Measurements from ENCODE around the gene YIPF5.

YIPF5 gene

DNA sequence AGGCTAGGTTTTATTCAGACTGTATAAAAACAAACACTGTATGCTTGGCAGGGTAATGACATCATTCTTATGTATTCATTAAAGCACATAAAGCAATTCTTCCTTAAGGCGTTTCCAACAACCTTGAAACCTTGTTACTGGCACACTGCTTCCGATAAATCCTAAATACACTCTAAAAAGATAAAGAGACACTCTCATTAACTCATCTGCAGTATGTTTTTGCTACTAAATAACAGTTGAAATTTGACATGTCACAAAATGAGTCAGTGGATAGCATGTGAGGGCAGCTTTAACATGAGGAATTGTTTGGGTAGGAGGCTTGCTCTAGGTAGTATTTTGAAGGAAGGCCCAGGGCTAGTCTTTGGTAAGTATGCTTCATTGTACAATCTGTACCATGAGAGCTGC, 13.7 kb downstream of the YIPF5 start:
- H3K36me3 Mint-ChIP-seq: peaks cover 20% of the 10 kb centered on the region
- H3K27me3 Mint-ChIP-seq: no peaks in the 10 kb centered on the region
- DNase-seq: no peak
- no peaks in the 10 kb centered on the region for H3K4me1 Mint-ChIP-seq
- no peaks in the 10 kb centered on the region for H3K9me3 Mint-ChIP-seq
- no peak overlapping the region for H3K27ac Mint-ChIP-seq
- H3K4me3 Mint-ChIP-seq: no peak overlapping the region
- CTCF ChIA-PET: interaction anchor here (1.1 kb wide), 1 partner anchor 9 kb away, joined by 3 read pairs; no protein-coding TSS in a partner anchor

DNA sequence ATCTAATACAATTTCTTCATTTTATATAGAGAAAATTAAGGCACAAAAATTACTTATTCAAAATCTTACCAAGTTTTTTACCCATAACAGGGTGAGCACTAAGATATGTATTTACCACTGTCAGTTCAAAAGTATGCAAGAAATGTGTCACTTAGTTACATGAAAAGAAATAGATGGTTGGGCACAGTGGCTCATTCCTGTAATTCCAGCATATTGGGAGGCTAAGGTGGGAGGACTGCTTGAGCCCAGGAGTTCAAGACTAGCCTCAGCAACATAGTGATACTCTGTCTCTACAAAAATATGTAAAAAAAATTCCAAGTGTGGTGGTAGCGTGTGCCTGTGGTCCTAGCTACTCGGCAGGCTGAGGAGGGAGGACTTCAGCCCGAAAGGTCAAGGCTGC, 19.4 kb downstream of the YIPF5 start:
- no peak for DNase-seq
- Mint-ChIP-seq H3K27me3 (no peaks in the 10 kb centered on the region), H3K4me3 (no peak overlapping the region), H3K9me3 (no peaks in the 10 kb centered on the region), H3K4me1 (no peaks in the 10 kb centered on the region), H3K27ac (no peak overlapping the region), H3K36me3 (peaks cover 3% of the 10 kb centered on the region)
- CTCF ChIA-PET: no interaction called here

DNA sequence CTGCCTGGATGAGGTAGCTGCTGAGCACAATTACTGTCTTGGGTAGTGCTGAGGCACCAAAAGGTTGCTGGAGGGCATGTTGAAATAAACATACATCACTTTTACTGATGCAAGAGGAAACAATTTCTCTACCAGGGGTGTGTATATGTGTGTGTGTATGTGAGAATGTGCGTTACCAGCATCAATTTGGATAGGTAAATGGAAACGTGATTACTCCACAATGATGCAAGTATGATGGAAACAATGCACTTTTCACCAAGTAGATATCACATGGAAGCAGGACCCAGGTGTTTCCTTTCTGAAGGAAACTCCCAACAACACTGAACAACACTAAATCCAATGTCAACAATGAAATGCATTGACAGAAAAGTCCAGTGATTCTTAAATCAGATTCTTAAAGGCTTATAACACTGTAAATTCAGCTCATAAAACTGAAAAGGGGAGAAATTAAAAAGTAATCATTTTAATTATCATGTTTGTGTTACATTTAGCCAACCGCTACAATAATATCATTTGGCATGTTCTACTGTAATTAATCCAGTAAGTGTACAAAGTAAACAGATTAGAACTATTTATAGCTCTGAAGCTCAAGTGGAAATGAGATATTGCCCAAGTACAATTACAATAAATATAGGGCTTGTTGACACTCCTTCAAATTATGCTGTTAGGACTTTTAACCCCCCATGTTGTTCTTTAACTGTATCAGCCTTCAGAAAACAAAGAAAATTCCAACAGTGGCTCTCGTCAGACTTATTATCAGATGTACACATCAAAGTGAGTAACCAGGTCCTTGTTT, 25.3 kb downstream of the YIPF5 start:
- H3K36me3 Mint-ChIP-seq: no peaks in the 10 kb centered on the region
- H3K27ac Mint-ChIP-seq: no peak overlapping the region
- no peaks in the 10 kb centered on the region for H3K9me3 Mint-ChIP-seq
- no peaks in the 10 kb centered on the region for H3K4me1 Mint-ChIP-seq
- no peak for DNase-seq
- CTCF ChIA-PET: interaction anchor here (1.3 to 1.9 kb wide), 2 partner anchors 48 to 59 kb away, joined by 4 to 6 read pairs; no protein-coding TSS in a partner anchor
- H3K27me3 Mint-ChIP-seq: peaks cover 8% of the 10 kb centered on the region
- no peak overlapping the region for H3K4me3 Mint-ChIP-seq

DNA sequence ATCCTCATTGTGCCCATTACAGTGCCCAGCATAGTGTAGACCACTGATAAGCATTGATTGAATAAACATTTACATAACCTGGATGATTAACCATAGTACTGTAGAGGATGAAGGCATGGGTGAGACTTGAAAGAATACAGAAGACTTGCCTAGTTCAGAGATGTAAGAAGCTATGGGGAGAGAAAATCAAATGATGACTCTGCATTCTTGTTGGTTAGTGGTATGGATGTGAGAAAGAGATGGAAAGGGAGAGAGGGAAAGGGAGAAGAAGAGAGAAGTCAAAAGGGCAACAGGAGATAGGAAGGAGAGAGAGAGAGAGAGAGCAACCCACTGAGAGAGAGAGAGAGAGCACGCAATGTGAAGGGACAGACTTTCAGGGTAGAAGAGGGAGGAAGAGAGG, 26.8 kb downstream of the YIPF5 start:
- CTCF ChIA-PET: interaction anchor here (0.6 kb wide), 1 partner anchor 8 kb away, joined by 3 read pairs; no protein-coding TSS in a partner anchor
- Mint-ChIP-seq H3K27me3 (peaks cover 8% of the 10 kb centered on the region), H3K27ac (no peak overlapping the region), H3K36me3 (no peaks in the 10 kb centered on the region), H3K9me3 (no peaks in the 10 kb centered on the region), H3K4me1 (no peaks in the 10 kb centered on the region), H3K4me3 (no peak overlapping the region)
- no peak for DNase-seq

DNA sequence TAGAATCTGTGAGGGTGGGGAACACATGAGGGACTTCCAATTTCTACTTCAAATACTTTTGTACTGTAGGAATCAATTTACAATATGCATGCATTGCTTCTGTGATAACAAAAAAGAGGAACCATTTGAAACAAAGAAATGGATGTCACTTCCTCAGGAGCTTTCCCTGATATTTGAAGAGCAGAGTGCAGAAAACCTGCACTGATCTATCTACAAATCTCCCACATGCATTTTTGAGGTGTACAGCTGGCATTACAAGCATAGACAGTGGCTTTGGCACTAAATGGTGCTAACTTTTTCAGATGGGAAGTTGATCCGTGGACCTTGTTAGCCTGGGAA, 27.7 kb downstream of the YIPF5 start:
- Mint-ChIP-seq H3K27ac (no peak overlapping the region), H3K36me3 (no peaks in the 10 kb centered on the region), H3K27me3 (peaks cover 8% of the 10 kb centered on the region), H3K9me3 (no peaks in the 10 kb centered on the region), H3K4me1 (no peaks in the 10 kb centered on the region), H3K4me3 (no peak overlapping the region)
- CTCF ChIA-PET: interaction anchor here (1.0 to 2.0 kb wide), 5 partner anchors 18 to 61 kb away, joined by 3 to 5 read pairs (median 3); no protein-coding TSS in a partner anchor
- no peak for DNase-seq

DNA sequence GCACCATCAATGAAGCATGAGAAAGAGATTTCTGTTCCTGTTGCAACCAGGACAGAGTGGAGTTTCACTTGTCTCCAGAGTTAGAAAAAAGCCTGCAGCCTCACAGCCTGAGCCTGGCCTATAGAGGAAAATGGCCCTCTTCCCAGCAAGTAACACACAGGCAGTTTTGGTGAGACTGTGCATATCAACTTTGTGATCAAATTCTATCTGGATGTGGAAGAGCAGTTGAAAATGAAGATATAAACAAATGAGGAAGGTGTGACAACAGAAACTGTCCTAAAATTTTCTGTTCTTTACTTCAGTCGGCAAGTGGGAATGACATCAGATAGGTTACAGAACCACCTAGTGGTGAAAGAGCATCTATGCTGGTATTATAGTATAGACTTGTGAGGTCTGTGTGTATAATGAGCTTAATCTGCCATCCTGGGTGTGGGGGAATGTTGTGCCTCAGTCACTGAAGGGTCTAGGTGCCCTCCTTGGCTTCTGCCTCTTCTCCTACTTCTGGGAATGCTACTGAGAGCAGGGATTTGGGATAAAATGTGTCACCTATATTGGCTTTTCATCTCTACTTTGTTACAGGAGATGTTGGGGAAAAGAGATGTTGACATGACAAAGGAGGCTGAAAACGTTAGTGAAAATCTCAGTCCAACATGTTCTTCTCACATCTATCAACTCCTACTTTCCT, 28.2 kb downstream of the YIPF5 start:
- no peak for DNase-seq
- no peaks in the 10 kb centered on the region for H3K36me3 Mint-ChIP-seq
- H3K9me3 Mint-ChIP-seq: no peaks in the 10 kb centered on the region
- no peak overlapping the region for H3K27ac Mint-ChIP-seq
- H3K4me1 Mint-ChIP-seq: no peaks in the 10 kb centered on the region
- CTCF ChIA-PET: interaction anchor here (1.0 to 2.0 kb wide), 6 partner anchors 10 to 61 kb away, joined by 3 to 5 read pairs (median 4); no protein-coding TSS in a partner anchor
- H3K27me3 Mint-ChIP-seq: peaks cover 8% of the 10 kb centered on the region
- H3K4me3 Mint-ChIP-seq: no peak overlapping the region

DNA sequence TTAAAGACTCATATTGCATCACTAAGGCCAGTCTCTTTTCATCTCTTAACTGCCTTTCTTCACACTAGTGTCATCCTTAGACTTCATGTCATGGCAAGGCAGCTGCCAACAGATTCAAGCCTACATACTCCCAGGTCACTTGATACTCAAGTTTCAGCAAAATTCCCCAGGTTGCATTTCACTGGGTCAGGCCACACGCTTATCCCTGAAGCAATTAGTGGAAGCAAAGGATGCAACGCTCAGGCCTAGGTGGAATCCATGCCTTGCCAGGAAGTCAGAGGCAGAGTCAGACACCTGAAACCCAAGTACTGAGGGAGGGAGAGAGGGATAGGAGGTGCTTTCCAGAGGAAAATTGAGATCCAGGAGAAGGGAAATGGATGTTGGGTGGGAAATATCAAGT, 28.9 kb downstream of the YIPF5 start:
- CTCF ChIA-PET: interaction anchor here (1.1 to 2.0 kb wide), 3 partner anchors 10 to 52 kb away, joined by 3 to 5 read pairs (median 4); no protein-coding TSS in a partner anchor
- H3K4me3 Mint-ChIP-seq: no peak overlapping the region
- no peaks in the 10 kb centered on the region for H3K9me3 Mint-ChIP-seq
- H3K27me3 Mint-ChIP-seq: peaks cover 8% of the 10 kb centered on the region
- no peak overlapping the region for H3K27ac Mint-ChIP-seq
- no peaks in the 10 kb centered on the region for H3K4me1 Mint-ChIP-seq
- DNase-seq: no peak
- H3K36me3 Mint-ChIP-seq: no peaks in the 10 kb centered on the region

DNA sequence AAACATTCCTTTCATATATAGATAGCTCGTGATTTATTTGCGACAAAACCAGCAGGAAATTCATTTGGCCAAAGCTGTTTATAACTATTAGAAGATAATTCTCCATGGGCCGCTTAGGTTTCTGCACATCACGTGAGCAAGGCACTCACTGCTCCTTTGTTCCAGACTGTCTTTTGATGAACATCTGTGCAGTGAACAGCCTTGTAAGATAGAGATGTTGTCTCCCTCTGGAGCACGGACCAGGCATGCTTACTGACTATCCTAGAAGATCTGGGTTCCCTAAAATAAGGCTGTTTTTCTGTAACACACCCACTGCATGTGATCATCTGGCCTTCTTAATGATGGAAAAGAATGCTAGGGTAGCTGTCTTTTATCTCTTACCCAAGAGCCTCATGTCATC, 30.9 kb downstream of the YIPF5 start:
- H3K36me3 Mint-ChIP-seq: no peaks in the 10 kb centered on the region
- no peak for DNase-seq
- H3K4me1 Mint-ChIP-seq: no peaks in the 10 kb centered on the region
- H3K4me3 Mint-ChIP-seq: no peak overlapping the region
- H3K27ac Mint-ChIP-seq: no peak overlapping the region
- CTCF ChIA-PET: no interaction called here
- peaks cover 11% of the 10 kb centered on the region for H3K27me3 Mint-ChIP-seq
- H3K9me3 Mint-ChIP-seq: no peaks in the 10 kb centered on the region

DNA sequence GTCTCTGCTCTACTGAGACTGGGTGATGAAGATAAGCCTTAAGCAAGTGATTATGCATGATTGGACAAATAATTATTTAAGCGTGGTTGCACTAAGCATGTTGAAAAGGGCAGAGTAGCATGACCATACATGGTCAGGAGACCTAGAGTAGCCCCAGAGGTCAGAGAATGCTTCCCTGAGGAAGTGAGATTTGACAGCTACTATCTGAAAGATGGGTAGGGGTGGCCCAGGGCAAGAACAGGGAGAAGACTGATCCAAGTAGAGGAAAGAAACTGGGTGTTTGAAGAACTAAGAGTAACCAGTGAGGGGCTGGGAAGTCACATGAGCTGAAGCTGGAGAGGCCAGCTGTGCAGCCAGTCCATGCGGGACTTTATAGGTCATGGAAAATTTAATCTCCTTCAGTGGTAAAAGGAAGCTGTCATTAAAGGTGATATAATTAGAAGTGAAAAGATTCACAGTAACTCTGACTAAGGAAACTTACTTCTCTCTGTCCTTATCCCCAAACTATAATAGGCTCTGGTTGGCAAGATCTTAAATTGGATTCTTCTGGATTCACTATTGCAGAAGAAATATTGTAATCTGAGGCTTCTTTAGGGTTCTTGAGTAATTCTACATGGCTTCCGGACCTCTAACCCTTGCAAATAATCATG, 35.2 kb downstream of the YIPF5 start:
- no peak for DNase-seq
- CTCF ChIA-PET: interaction anchor here (1.0 kb wide), 1 partner anchor 9 kb away, joined by 3 read pairs; no protein-coding TSS in a partner anchor
- H3K36me3 Mint-ChIP-seq: no peaks in the 10 kb centered on the region
- H3K27me3 Mint-ChIP-seq: peaks cover 3% of the 10 kb centered on the region
- no peaks in the 10 kb centered on the region for H3K9me3 Mint-ChIP-seq
- H3K4me3 Mint-ChIP-seq: no peak overlapping the region
- H3K27ac Mint-ChIP-seq: no peak overlapping the region
- no peaks in the 10 kb centered on the region for H3K4me1 Mint-ChIP-seq

DNA sequence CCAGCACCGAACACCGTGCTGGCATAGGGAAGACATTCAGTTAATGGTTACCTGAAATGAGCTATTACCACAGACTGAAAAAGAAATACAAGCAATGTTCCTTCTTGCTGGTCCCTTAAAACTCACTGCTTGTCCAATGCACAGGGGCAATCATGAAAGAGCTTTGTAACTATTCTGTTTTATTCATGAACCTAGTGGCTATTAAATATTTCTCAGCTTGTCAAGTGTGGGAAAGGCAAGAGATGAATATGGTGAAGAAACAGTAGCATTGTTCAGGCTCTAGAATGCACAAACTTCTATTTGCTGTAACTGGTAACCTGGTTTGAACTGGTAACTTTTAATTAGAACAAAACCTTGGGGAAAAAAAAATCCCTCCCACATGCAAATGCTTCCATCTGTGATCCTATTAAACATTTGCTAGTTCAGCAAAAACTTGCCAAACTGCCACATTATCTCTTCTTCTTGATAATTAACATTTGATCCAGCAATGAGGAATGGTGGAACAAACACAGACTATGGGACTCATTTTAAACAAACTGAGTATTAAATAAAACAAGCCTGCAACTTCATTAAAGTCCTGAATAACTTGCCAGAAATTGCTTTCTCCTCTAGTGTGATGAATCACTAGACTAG, 36.1 kb downstream of the YIPF5 start:
- Mint-ChIP-seq H3K36me3 (no peaks in the 10 kb centered on the region), H3K4me3 (no peak overlapping the region)
- CTCF ChIA-PET: no interaction called here

DNA sequence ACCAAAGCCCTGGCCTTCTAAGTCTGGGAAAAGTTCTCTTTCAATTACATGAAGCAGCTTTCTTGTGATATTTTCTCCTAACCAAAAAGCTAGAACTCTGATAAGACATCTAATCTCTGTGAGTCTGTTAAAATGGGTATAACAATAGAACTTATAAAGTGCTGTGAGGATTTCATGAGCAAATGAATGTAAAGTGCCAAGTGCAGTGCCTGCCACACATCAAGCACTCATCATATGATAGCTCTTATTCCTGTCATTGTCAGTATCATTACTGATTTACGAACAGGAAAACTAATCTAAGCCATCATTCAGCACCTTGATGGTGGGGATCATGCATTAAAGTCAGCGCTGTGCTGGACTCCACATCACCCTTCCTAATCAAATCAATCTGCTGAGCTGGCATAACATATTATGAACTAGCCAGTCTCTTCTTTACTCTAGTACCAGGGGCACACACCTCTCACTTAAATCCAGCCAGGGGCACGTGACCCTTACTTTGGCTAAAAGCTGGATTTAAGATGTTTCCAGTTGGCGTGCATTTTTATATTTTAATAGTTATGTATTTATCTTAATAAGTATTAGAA, 37.3 kb downstream of the YIPF5 start:
- peaks cover 6% of the 10 kb centered on the region for H3K27me3 Mint-ChIP-seq
- no peak overlapping the region for H3K27ac Mint-ChIP-seq
- CTCF ChIA-PET: no interaction called here
- H3K4me3 Mint-ChIP-seq: no peak overlapping the region
- no peaks in the 10 kb centered on the region for H3K9me3 Mint-ChIP-seq
- no peaks in the 10 kb centered on the region for H3K36me3 Mint-ChIP-seq
- no peaks in the 10 kb centered on the region for H3K4me1 Mint-ChIP-seq
- no peak for DNase-seq

More for the DNA sequence above, 36.1 kb downstream of the YIPF5 start:
- peaks cover 6% of the 10 kb centered on the region for H3K27me3 Mint-ChIP-seq
- no peaks in the 10 kb centered on the region for H3K4me1 Mint-ChIP-seq
- no peak for DNase-seq
- H3K9me3 Mint-ChIP-seq: no peaks in the 10 kb centered on the region
- no peak overlapping the region for H3K27ac Mint-ChIP-seq

DNA sequence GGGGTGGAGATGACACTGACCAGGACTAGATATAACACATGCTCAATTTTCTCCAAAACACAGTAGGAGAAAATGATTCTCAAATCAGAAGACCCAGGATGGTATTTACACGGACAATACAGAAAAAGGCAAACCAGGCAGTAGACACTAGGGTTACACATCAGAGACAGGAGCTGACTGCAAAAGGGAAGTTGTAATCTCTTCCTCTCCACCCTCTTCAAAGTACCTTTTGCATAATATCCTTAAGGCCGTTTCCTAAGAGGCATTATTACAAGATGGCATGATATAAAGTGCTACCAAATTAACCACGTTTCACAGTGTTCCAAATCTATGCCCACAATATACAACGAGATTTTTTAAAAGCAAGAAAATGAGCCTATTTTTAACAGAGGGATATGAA, 39.2 kb downstream of the YIPF5 start:
- Mint-ChIP-seq H3K4me3 (no peak overlapping the region), H3K27ac (no peak overlapping the region), H3K36me3 (no peaks in the 10 kb centered on the region), H3K27me3 (peaks cover 6% of the 10 kb centered on the region), H3K4me1 (no peaks in the 10 kb centered on the region), H3K9me3 (no peaks in the 10 kb centered on the region)
- no peak for DNase-seq
- CTCF ChIA-PET: interaction anchor here (1.7 kb wide), 1 partner anchor 10 kb away, joined by 4 read pairs; no protein-coding TSS in a partner anchor

DNA sequence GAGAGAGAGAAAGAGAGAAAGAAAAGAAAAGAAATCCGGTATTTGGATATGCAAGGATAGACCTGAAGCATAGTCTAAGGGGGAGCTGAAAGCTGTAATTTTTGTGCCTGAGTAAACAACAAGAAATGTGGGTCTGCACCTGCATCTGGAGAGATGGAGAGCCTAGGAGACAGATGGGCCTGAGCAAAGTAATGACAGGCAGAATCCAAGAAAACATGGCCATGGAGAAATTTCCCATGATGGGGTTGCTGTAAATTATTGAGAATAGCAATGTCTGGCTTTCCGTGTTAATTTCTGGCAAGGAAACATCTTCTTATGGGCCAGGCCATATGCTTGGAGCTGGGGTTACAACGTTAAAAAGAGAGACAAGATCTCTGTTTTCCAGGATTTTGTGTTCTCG, 40.2 kb downstream of the YIPF5 start:
- H3K36me3 Mint-ChIP-seq: no peaks in the 10 kb centered on the region
- H3K4me1 Mint-ChIP-seq: no peaks in the 10 kb centered on the region
- peaks cover 10% of the 10 kb centered on the region for H3K27me3 Mint-ChIP-seq
- H3K4me3 Mint-ChIP-seq: no peak overlapping the region
- H3K9me3 Mint-ChIP-seq: no peaks in the 10 kb centered on the region
- DNase-seq: no peak
- CTCF ChIA-PET: no interaction called here
- no peak overlapping the region for H3K27ac Mint-ChIP-seq

DNA sequence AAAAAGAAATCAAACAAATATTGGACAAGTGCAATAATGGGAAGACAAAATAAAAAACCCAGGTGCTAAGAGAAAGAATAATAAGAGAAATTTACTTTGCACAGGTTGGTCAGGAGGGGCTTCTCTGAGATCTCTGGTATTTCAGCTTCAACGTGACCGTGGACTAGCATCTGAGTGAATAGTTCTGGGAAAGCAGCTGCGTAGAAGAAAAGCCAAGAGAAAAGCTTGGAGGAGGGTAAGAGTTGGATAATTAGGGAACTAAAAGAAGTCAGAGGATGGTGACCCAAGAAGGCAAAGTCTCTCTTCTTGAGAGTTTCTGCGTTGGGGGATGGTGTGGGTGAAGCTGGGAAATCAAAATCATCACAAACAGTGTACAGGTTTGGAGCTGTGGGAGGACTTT, 41.6 kb downstream of the YIPF5 start:
- H3K27me3 Mint-ChIP-seq: peaks cover 7% of the 10 kb centered on the region
- no peak for DNase-seq
- CTCF ChIA-PET: no interaction called here
- H3K27ac Mint-ChIP-seq: no peak overlapping the region
- H3K9me3 Mint-ChIP-seq: no peaks in the 10 kb centered on the region
- H3K4me3 Mint-ChIP-seq: no peak overlapping the region
- no peaks in the 10 kb centered on the region for H3K36me3 Mint-ChIP-seq
- H3K4me1 Mint-ChIP-seq: no peaks in the 10 kb centered on the region

Data from activated naive CD4-positive, alpha-beta T cell treated with anti-CD3 and anti-CD28 coated beads, Interleukin-2, amount 10 ng/mL, durations not matched to agents 7 days and 5 days (primary cell).